GM23338 (cell line): ENCODE results near the gene CNTNAP2. TPM values are rescaled to one million over a fixed set of nuclear protein-coding genes. Genes with fewer than 3 reads are reported as not detected.

Experiments used
- ATAC-seq: fragments of 200-7000 bp; cut with Tn5 transposase; 3 replicates; pipeline ENCODE4 v1.9.1; 2020
- DNase-seq: peaks from one replicate; pipeline ENCODE4 v3.0.0-alpha.2; 2015; ENCODE audit warnings: low spot score
- H2AFZ ChIP-seq: fragments of 200-600 bp; sonication (generic); 2 replicates; pipeline ENCODE4 v1.8.0; 2016; ENCODE audit warnings: antibody characterized with exemption, mild to moderate bottlenecking, moderate library complexity
- H3F3A ChIP-seq: fragments of 200-600 bp; sonication (generic); replicated peaks from 2 replicates; pipeline ENCODE4 v1.8.0; 2017; ENCODE audit warnings: antibody characterized with exemption, mixed run types, low read depth
- H3K27ac ChIP-seq: fragments of 200-600 bp; sonication (generic); 2 replicates; pipeline ENCODE4 v1.6.1; 2016; ENCODE audit warnings: low read depth
- H3K27me3 ChIP-seq: fragments of 200-600 bp; sonication (generic); 2 replicates; pipeline ENCODE4 v1.8.0; 2016; ENCODE audit warnings: mild to moderate bottlenecking, mixed run types, moderate library complexity; ENCODE audit not compliant: insufficient read depth
- H3K36me3 ChIP-seq: fragments of 200-600 bp; sonication (generic); 2 replicates; pipeline ENCODE4 v1.8.0; 2016; ENCODE audit warnings: mild to moderate bottlenecking; ENCODE audit not compliant: insufficient read depth
- H3K4me1 ChIP-seq: fragments of 200-600 bp; sonication (generic); 2 replicates; pipeline ENCODE4 v1.8.0; 2016; ENCODE audit warnings: mild to moderate bottlenecking, moderate library complexity; ENCODE audit not compliant: insufficient read depth
- H3K4me2 ChIP-seq: fragments of 200-600 bp; sonication (generic); 2 replicates; pipeline ENCODE4 v1.7.1; 2017; ENCODE audit warnings: mixed run types
- H3K4me3 ChIP-seq: fragments of 200-600 bp; sonication (generic); 2 replicates; pipeline ENCODE4 v1.6.1; 2016; ENCODE audit warnings: mixed run types
- H3K79me2 ChIP-seq: fragments of 200-600 bp; sonication (generic); replicated peaks from 2 replicates; pipeline ENCODE4 v1.8.0; 2017; ENCODE audit warnings: mild to moderate bottlenecking; ENCODE audit not compliant: insufficient read depth
- H3K9me2 ChIP-seq: fragments of 200-600 bp; sonication (generic); 2 replicates; pipeline ENCODE4 v1.8.0; 2017; ENCODE audit not compliant: insufficient read depth
- H4K20me1 ChIP-seq: fragments of 200-600 bp; sonication (generic); replicated peaks from 2 replicates; pipeline ENCODE4 v1.8.0; 2017; ENCODE audit warnings: mild to moderate bottlenecking; ENCODE audit not compliant: insufficient read depth
- H3K27ac Mint-ChIP-seq: 2 replicates; pipeline ENCODE4 v1.8.0; 2020; ENCODE audit warnings: inconsistent platforms, mild to moderate bottlenecking, moderate library complexity, mixed read lengths
- H3K27me3 Mint-ChIP-seq: 3 replicates; pipeline ENCODE4 v1.8.0; 2022; ENCODE audit warnings: low read depth, mild to moderate bottlenecking, moderate library complexity, mixed read lengths, inconsistent platforms; ENCODE audit not compliant: insufficient read depth, poor library complexity
- H3K36me3 Mint-ChIP-seq: 3 replicates; pipeline ENCODE4 v1.8.0; 2021; ENCODE audit warnings: low read depth, mild to moderate bottlenecking, inconsistent platforms, moderate library complexity, mixed read lengths
- H3K4me1 Mint-ChIP-seq: 3 replicates; pipeline ENCODE4 v1.8.0; 2020; ENCODE audit warnings: mild to moderate bottlenecking, inconsistent platforms, mixed read lengths
- H3K4me3 Mint-ChIP-seq: 3 replicates; pipeline ENCODE4 v1.8.0; 2021; ENCODE audit warnings: moderate library complexity, mild to moderate bottlenecking, inconsistent platforms, mixed read lengths
- H3K9me3 Mint-ChIP-seq: 3 replicates; pipeline ENCODE4 v1.8.0; 2020; ENCODE audit warnings: moderate library complexity, mild to moderate bottlenecking, inconsistent platforms, mixed read lengths
- CREB1 ChIP-seq: fragments of 250-450 bp; sonication (Bioruptor Pico); IDR thresholded peaks from 2 replicates; pipeline ENCODE4 v1.5.0; 2020; ENCODE audit warnings: low read depth, mild to moderate bottlenecking, moderate library complexity
- CTCF ChIP-seq, 2 experiments: fragments of 200-600 bp in 1 of 2; sonication (generic) in 1 of 2; conservative IDR thresholded peaks; 2 replicates each; pipeline versions ENCODE4 v1.5.1 to v1.6.1; 2016 to 2017; ENCODE audit warnings: antibody characterized with exemption in 2 of 2, low read depth in 2 of 2, mild to moderate bottlenecking in 2 of 2, moderate library complexity in 1 of 2
- ETS1 ChIP-seq: IDR thresholded peaks from 2 replicates; pipeline ENCODE4 v1.6.1; 2016; ENCODE audit warnings: antibody characterized with exemption
- EZH2 ChIP-seq: fragments of 200-600 bp; sonication (generic); IDR thresholded peaks from one replicate; pipeline ENCODE4 v1.8.0; 2017; ENCODE audit warnings: antibody characterized with exemption, mild to moderate bottlenecking, low read depth; ENCODE audit not compliant: unreplicated experiment
- EZH2phosphoT487 ChIP-seq: fragments of 200-600 bp; sonication (generic); IDR thresholded peaks from one replicate; pipeline ENCODE4 v1.8.1; 2018; ENCODE audit warnings: antibody characterized with exemption; ENCODE audit not compliant: unreplicated experiment
- JUNB ChIP-seq: IDR thresholded peaks from one replicate; pipeline ENCODE4 v1.6.1; 2016; ENCODE audit warnings: antibody characterized with exemption; ENCODE audit not compliant: unreplicated experiment
- NANOG ChIP-seq: IDR thresholded peaks from 2 replicates; pipeline ENCODE4 v1.6.1; 2016; ENCODE audit warnings: antibody characterized with exemption, borderline replicate concordance
- POLR2AphosphoS5 ChIP-seq: IDR thresholded peaks from 2 replicates; pipeline ENCODE4 v1.6.1; 2016; ENCODE audit warnings: antibody characterized with exemption, low read depth
- STAT1 ChIP-seq: IDR thresholded peaks from one replicate; pipeline ENCODE4 v1.6.1; 2016; ENCODE audit warnings: antibody characterized with exemption; ENCODE audit not compliant: unreplicated experiment
- ZNF114 ChIP-seq: fragments of 250-450 bp; sonication (Bioruptor Pico); IDR thresholded peaks from 2 replicates; pipeline ENCODE4 v1.5.0; 2020; ENCODE audit warnings: mild to moderate bottlenecking, moderate library complexity
- ZNF331 ChIP-seq: fragments of 250-450 bp; sonication (Bioruptor Pico); IDR thresholded peaks from 2 replicates; pipeline ENCODE4 v1.5.0; 2020; ENCODE audit warnings: low read depth, mild to moderate bottlenecking, moderate library complexity
- polyA plus RNA-seq: library from polyadenylated mRNA; unstranded; fragments of >200 nt; fragmentation: Nextera tagmentation; extraction: Ambion mirVana; gene quantifications from 2 replicates; pipeline ENCODE4 v1.2.1, GENCODE V29; 2016
- total RNA-seq: library from RNA; depleted of rRNA; stranded (reverse); fragments of >200 nt; shearing (Covaris generic); gene quantifications from 2 replicates; pipeline ENCODE4 v1.2.3, GENCODE V29; 2014
- TF ChIP-seq, protein P1 (sequence below): IDR thresholded peaks from one replicate; pipeline ENCODE4 v1.6.1; 2018; ENCODE audit warnings: antibody characterized with exemption; ENCODE audit not compliant: unreplicated experiment
- TF ChIP-seq, protein P2 (sequence below): fragments of 250-450 bp; sonication (Bioruptor Pico); IDR thresholded peaks from 2 replicates; pipeline ENCODE4 v1.5.0; 2020; ENCODE audit warnings: mild to moderate bottlenecking, moderate library complexity

CNTNAP2 gene
- total and polyA plus RNA-seq, 2 experiments from 2014 or later = 38.2 to 61.3 TPM

DNA sequence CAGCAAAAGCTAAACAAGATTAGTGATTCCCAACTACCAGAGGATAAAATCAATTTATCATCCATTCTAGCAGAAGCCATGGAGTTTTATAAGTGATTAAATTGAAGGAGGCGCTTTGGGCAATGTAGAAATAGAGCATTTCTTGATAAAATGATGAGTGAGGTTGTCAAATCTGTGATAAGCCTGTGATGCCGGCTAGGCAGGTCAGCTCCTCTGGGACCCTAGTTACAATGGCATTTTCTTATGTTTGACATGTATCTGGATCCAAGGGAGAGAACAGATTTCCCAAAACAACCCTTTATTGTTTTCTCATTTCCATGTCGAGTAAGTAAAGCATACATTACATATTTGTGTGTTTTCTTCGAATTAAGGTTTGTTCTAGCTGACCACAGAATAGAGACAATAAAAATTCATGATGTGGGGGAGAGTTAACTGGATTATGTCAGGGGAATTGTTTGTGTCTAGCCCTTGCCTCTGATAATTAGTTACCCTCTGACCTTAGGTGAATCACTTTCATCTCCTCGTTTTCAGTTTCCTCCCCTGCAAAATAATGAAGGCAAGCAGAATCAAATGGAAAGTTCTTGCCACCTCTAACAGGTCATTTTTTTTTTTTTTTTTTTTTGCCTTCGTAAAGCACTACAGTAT, 378.5 kb downstream of the CNTNAP2 start:
- H3K36me3 Mint-ChIP-seq = peaks cover 2% of the 10 kb centered on the region; the same call in 2 of the 3 replicates
- no peak for TF ChIP-seq EZH2phosphoT487
- TF ChIP-seq POLR2AphosphoS5 = no peak
- no peak for TF ChIP-seq CTCF (conservative IDR thresholded peaks at IDR 0.05; ENCODE audit: low read depth in 2 of 2)
- no peak for TF ChIP-seq ZNF331 (CRISPR knock-in tag)
- TF ChIP-seq, protein P1, sequence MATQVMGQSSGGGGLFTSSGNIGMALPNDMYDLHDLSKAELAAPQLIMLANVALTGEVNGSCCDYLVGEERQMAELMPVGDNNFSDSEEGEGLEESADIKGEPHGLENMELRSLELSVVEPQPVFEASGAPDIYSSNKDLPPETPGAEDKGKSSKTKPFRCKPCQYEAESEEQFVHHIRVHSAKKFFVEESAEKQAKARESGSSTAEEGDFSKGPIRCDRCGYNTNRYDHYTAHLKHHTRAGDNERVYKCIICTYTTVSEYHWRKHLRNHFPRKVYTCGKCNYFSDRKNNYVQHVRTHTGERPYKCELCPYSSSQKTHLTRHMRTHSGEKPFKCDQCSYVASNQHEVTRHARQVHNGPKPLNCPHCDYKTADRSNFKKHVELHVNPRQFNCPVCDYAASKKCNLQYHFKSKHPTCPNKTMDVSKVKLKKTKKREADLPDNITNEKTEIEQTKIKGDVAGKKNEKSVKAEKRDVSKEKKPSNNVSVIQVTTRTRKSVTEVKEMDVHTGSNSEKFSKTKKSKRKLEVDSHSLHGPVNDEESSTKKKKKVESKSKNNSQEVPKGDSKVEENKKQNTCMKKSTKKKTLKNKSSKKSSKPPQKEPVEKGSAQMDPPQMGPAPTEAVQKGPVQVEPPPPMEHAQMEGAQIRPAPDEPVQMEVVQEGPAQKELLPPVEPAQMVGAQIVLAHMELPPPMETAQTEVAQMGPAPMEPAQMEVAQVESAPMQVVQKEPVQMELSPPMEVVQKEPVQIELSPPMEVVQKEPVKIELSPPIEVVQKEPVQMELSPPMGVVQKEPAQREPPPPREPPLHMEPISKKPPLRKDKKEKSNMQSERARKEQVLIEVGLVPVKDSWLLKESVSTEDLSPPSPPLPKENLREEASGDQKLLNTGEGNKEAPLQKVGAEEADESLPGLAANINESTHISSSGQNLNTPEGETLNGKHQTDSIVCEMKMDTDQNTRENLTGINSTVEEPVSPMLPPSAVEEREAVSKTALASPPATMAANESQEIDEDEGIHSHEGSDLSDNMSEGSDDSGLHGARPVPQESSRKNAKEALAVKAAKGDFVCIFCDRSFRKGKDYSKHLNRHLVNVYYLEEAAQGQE = no peak
- no peak for TF ChIP-seq JUNB
- no peak for TF ChIP-seq EZH2
- TF ChIP-seq ETS1 = no peak
- no peak for TF ChIP-seq ZNF114 (CRISPR knock-in tag)
- no peak for TF ChIP-seq STAT1
- no peak for TF ChIP-seq CREB1
- TF ChIP-seq, protein P2, sequence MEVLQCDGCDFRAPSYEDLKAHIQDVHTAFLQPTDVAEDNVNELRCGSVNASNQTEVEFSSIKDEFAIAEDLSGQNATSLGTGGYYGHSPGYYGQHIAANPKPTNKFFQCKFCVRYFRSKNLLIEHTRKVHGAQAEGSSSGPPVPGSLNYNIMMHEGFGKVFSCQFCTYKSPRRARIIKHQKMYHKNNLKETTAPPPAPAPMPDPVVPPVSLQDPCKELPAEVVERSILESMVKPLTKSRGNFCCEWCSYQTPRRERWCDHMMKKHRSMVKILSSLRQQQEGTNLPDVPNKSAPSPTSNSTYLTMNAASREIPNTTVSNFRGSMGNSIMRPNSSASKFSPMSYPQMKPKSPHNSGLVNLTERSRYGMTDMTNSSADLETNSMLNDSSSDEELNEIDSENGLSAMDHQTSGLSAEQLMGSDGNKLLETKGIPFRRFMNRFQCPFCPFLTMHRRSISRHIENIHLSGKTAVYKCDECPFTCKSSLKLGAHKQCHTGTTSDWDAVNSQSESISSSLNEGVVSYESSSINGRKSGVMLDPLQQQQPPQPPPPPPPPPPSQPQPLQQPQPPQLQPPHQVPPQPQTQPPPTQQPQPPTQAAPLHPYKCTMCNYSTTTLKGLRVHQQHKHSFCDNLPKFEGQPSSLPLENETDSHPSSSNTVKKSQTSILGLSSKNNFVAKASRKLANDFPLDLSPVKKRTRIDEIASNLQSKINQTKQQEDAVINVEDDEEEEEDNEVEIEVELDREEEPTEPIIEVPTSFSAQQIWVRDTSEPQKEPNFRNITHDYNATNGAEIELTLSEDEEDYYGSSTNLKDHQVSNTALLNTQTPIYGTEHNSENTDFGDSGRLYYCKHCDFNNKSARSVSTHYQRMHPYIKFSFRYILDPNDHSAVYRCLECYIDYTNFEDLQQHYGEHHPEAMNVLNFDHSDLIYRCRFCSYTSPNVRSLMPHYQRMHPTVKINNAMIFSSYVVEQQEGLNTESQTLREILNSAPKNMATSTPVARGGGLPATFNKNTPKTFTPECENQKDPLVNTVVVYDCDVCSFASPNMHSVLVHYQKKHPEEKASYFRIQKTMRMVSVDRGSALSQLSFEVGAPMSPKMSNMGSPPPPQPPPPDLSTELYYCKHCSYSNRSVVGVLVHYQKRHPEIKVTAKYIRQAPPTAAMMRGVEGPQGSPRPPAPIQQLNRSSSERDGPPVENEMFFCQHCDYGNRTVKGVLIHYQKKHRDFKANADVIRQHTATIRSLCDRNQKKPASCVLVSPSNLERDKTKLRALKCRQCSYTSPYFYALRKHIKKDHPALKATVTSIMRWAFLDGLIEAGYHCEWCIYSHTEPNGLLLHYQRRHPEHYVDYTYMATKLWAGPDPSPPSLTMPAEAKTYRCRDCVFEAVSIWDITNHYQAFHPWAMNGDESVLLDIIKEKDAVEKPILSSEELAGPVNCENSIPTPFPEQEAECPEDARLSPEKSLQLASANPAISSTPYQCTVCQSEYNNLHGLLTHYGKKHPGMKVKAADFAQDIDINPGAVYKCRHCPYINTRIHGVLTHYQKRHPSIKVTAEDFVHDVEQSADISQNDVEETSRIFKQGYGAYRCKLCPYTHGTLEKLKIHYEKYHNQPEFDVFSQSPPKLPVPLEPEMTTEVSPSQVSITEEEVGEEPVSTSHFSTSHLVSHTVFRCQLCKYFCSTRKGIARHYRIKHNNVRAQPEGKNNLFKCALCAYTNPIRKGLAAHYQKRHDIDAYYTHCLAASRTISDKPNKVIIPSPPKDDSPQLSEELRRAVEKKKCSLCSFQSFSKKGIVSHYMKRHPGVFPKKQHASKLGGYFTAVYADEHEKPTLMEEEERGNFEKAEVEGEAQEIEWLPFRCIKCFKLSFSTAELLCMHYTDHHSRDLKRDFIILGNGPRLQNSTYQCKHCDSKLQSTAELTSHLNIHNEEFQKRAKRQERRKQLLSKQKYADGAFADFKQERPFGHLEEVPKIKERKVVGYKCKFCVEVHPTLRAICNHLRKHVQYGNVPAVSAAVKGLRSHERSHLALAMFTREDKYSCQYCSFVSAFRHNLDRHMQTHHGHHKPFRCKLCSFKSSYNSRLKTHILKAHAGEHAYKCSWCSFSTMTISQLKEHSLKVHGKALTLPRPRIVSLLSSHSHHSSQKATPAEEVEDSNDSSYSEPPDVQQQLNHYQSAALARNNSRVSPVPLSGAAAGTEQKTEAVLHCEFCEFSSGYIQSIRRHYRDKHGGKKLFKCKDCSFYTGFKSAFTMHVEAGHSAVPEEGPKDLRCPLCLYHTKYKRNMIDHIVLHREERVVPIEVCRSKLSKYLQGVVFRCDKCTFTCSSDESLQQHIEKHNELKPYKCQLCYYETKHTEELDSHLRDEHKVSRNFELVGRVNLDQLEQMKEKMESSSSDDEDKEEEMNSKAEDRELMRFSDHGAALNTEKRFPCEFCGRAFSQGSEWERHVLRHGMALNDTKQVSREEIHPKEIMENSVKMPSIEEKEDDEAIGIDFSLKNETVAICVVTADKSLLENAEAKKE (CRISPR knock-in tag) = no peak
- TF ChIP-seq NANOG = no peak
- no peak for ATAC-seq
- Histone ChIP-seq H4K20me1 (no peaks in the 10 kb centered on the region), H3K79me2 (no peaks in the 10 kb centered on the region), H3K4me3 (no peak overlapping the region), H3K4me2 (no peak overlapping the region), H3K27ac (no peak overlapping the region), H3K4me1 (no peaks in the 10 kb centered on the region), H3K36me3 (no peaks in the 10 kb centered on the region; the same call in 1 of the 2 replicates), H3K27me3 (no peaks in the 10 kb centered on the region), H3F3A (no peaks in the 10 kb centered on the region), H2AFZ (no peak overlapping the region), H3K9me2 (no peaks in the 10 kb centered on the region)
- H3K4me1 Mint-ChIP-seq = no peaks in the 10 kb centered on the region
- no peak overlapping the region for H3K4me3 Mint-ChIP-seq
- no peak for DNase-seq
- no peak overlapping the region for H3K27ac Mint-ChIP-seq
- peaks cover 22% of the 10 kb centered on the region for H3K9me3 Mint-ChIP-seq
- H3K27me3 Mint-ChIP-seq = no peaks in the 10 kb centered on the region
